Smooth muscle cell (in vitro differentiated cells): ENCODE data around the gene BTBD1. TPM values are rescaled to one million over a fixed set of nuclear protein-coding genes. Genes with fewer than 3 reads are reported as not detected.

Experiments used
- DNase-seq: peaks from one replicate; lab custom pipeline; 2025; ENCODE audit not compliant: unreplicated experiment; lab: John Stamatoyannopoulos, UW
- H2AFZ ChIP-seq: fragments of 200-600 bp; sonication (generic); 2 replicates; pipeline ENCODE4 v1.6.0; 2016; ENCODE audit warnings: antibody characterized with exemption, low read depth, mild to moderate bottlenecking
- H3F3A ChIP-seq: fragments of 200-600 bp; sonication (generic); 2 replicates; pipeline ENCODE4 v1.6.0; 2017; ENCODE audit warnings: antibody characterized with exemption, low read depth
- H3K27ac ChIP-seq: fragments of 200-600 bp; sonication (generic); 2 replicates; pipeline ENCODE4 v1.5.1; 2016; ENCODE audit warnings: low read depth, mild to moderate bottlenecking
- H3K27me3 ChIP-seq: fragments of 200-600 bp; sonication (generic); 2 replicates; pipeline ENCODE4 v1.6.1; 2016; ENCODE audit warnings: low read depth, mild to moderate bottlenecking
- H3K36me3 ChIP-seq: fragments of 200-600 bp; sonication (generic); 2 replicates; pipeline ENCODE4 v1.5.1; 2016; ENCODE audit warnings: low read depth
- H3K4me1 ChIP-seq: fragments of 200-600 bp; sonication (generic); 2 replicates; pipeline ENCODE4 v1.5.1; 2016; ENCODE audit warnings: low read depth
- H3K4me2 ChIP-seq: fragments of 200-600 bp; sonication (generic); 2 replicates; pipeline ENCODE4 v1.6.0; 2016; ENCODE audit warnings: mild to moderate bottlenecking
- H3K4me3 ChIP-seq: fragments of 200-600 bp; sonication (generic); 2 replicates; pipeline ENCODE4 v1.5.1; 2016; ENCODE audit warnings: mild to moderate bottlenecking
- H3K79me2 ChIP-seq: fragments of 200-600 bp; sonication (generic); 2 replicates; pipeline ENCODE4 v1.6.0; 2016; ENCODE audit warnings: low read depth, mild to moderate bottlenecking
- H3K9ac ChIP-seq: fragments of 200-600 bp; sonication (generic); 2 replicates; pipeline ENCODE4 v1.6.0; 2016; ENCODE audit warnings: low read depth
- H3K9me3 ChIP-seq: fragments of 200-600 bp; sonication (generic); replicated peaks from 2 replicates; pipeline ENCODE4 v1.5.1; 2016; ENCODE audit warnings: low read depth
- H4K20me1 ChIP-seq: fragments of 200-600 bp; sonication (generic); 2 replicates; pipeline ENCODE4 v1.6.0; 2016; ENCODE audit warnings: low read depth
- WGBS: methylation state at CpG from one replicate; pipeline ENCODE4 v1.1.7; 2016; ENCODE audit warnings: low lambda C conversion rate; 5-methylcytosine and 5-hydroxymethylcytosine counted together
- polyA plus RNA-seq: library from polyadenylated mRNA; unstranded; fragments of >200 nt; fragmentation: Nextera tagmentation; extraction: Ambion mirVana; gene quantifications from 2 replicates; pipeline ENCODE4 v1.2.1, GENCODE V29; 2016
- total RNA-seq: library from RNA; depleted of rRNA; stranded (reverse); fragments of >200 nt; gene quantifications from 2 replicates; pipeline ENCODE4 v1.2.3, GENCODE V29; 2014
- TF ChIP-seq, protein P1 (sequence below): fragments of 200-600 bp; sonication (generic); IDR thresholded peaks from 2 replicates; pipeline ENCODE4 v1.5.1; 2017; ENCODE audit warnings: borderline replicate concordance, mild to moderate bottlenecking, antibody characterized with exemption; ENCODE audit not compliant: insufficient read depth, poor library complexity, severe bottlenecking

Gene BTBD1
- total and polyA plus RNA-seq, 2 experiments from 2014 or later, result 43.2 to 75.2 TPM

DNA sequence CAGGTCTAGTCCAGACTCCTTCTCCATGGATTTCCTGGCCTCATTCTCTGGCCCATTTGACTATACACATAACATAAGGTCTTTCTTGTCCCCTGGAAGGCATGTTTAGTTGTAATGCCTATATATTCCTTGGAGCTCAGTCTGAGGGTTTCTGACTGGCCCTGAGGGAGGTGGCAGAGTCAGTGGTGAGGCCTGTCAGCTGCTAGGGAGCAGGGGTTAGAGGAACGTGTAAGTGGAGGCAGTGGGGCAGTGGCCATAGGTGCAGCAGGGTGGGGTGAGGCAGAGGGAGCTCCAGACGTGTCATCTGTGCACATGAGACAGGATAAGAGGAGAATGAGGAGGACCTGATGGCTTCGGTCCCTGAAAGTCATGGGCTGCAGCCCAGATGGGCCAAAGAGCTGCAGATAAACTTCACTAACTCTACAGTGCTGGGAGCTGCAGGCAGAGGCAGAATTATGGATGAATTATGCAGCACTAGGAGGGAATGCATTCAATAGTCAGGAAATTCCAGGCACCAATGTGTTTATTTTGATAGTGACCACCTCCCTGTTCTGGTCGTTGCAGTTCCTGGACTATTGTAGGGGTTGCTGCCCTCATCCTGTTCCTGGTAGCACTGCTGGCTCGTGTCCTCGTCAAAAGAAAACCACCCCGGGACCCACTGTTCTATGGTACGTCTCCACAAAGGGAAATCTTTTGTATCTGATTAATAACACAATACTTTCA, 45.3 kb upstream of the BTBD1 start:
- H3F3A ChIP-seq, result no peaks in the 10 kb centered on the region
- H3K4me2 ChIP-seq, result no peak overlapping the region
- H2AFZ ChIP-seq, result no peak overlapping the region
- no peak for DNase-seq
- H3K4me3 ChIP-seq, result no peak overlapping the region
- no peak overlapping the region for H3K27ac ChIP-seq
- WGBS, result 73% methylated on average over 8 of the region's 8 CpGs
- H3K79me2 ChIP-seq, result no peaks in the 10 kb centered on the region
- peaks cover 35% of the 10 kb centered on the region for H3K27me3 ChIP-seq
- H3K4me1 ChIP-seq, result peaks cover 4% of the 10 kb centered on the region
- no peaks in the 10 kb centered on the region for H4K20me1 ChIP-seq
- TF ChIP-seq, protein P1, sequence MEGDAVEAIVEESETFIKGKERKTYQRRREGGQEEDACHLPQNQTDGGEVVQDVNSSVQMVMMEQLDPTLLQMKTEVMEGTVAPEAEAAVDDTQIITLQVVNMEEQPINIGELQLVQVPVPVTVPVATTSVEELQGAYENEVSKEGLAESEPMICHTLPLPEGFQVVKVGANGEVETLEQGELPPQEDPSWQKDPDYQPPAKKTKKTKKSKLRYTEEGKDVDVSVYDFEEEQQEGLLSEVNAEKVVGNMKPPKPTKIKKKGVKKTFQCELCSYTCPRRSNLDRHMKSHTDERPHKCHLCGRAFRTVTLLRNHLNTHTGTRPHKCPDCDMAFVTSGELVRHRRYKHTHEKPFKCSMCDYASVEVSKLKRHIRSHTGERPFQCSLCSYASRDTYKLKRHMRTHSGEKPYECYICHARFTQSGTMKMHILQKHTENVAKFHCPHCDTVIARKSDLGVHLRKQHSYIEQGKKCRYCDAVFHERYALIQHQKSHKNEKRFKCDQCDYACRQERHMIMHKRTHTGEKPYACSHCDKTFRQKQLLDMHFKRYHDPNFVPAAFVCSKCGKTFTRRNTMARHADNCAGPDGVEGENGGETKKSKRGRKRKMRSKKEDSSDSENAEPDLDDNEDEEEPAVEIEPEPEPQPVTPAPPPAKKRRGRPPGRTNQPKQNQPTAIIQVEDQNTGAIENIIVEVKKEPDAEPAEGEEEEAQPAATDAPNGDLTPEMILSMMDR, result no peak
- H3K9ac ChIP-seq, result no peak overlapping the region
- no peaks in the 10 kb centered on the region for H3K9me3 ChIP-seq
- no peaks in the 10 kb centered on the region for H3K36me3 ChIP-seq

DNA sequence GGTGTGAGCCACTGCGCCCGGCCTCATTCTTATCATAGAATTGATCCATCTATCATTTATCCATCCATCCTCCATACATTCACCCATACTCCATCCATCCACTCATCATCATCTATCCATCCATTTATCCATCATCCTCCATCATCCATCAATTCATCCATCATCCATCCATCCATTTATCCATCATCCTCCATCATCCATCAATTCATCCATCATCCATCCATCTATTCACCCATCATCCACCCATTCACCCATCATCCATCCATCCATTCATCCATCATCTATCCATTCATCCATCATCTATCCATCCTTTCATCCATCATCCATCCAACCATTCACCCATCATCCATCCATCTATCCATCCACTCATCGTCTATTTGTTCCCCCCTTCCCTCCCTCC, 44.1 kb upstream of the BTBD1 start:
- Histone ChIP-seq H3F3A (no peaks in the 10 kb centered on the region), H3K9ac (no peak overlapping the region), H3K27ac (no peak overlapping the region), H2AFZ (no peak overlapping the region), H3K4me3 (no peak overlapping the region), H3K4me2 (no peak overlapping the region), H4K20me1 (no peaks in the 10 kb centered on the region), H3K79me2 (no peaks in the 10 kb centered on the region), H3K4me1 (peaks cover 4% of the 10 kb centered on the region), H3K9me3 (no peaks in the 10 kb centered on the region), H3K27me3 (peaks cover 46% of the 10 kb centered on the region), H3K36me3 (no peaks in the 10 kb centered on the region)
- 88% methylated on average over 3 of the region's 3 CpGs for WGBS
- no peak for DNase-seq
- TF ChIP-seq, protein P1, result no peak

DNA sequence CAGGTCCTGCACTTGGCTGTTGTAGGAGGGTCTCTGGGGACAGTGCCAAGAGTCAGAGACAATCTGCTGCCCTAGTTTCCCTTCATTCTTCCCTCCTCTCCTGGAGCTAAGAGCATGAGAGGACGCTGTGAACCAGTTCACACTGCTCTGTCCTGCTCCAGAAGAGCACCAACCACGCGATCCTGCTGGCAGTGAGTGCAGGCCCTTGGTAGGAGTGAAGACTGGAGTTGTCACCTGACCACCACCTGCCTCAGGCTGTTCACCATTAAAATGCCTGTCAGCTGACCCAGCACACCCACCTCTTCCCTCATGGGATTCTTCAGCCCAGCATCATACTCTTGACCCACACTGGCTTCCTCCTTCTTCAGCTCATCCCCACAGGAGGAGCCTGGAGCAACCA, 43.3 kb upstream of the BTBD1 start:
- TF ChIP-seq, protein P1, result no peak
- no peak overlapping the region for H3K4me3 ChIP-seq
- no peak for DNase-seq
- no peak overlapping the region for H2AFZ ChIP-seq
- H3K9ac ChIP-seq, result no peak overlapping the region
- no peaks in the 10 kb centered on the region for H3F3A ChIP-seq
- no peaks in the 10 kb centered on the region for H3K79me2 ChIP-seq
- no peak overlapping the region for H3K4me2 ChIP-seq
- 82% methylated on average over 3 of the region's 3 CpGs for WGBS
- no peaks in the 10 kb centered on the region for H3K9me3 ChIP-seq
- peaks cover 4% of the 10 kb centered on the region for H3K4me1 ChIP-seq
- peaks cover 54% of the 10 kb centered on the region for H3K27me3 ChIP-seq
- H3K27ac ChIP-seq, result no peak overlapping the region
- H3K36me3 ChIP-seq, result no peaks in the 10 kb centered on the region
- H4K20me1 ChIP-seq, result no peaks in the 10 kb centered on the region

DNA sequence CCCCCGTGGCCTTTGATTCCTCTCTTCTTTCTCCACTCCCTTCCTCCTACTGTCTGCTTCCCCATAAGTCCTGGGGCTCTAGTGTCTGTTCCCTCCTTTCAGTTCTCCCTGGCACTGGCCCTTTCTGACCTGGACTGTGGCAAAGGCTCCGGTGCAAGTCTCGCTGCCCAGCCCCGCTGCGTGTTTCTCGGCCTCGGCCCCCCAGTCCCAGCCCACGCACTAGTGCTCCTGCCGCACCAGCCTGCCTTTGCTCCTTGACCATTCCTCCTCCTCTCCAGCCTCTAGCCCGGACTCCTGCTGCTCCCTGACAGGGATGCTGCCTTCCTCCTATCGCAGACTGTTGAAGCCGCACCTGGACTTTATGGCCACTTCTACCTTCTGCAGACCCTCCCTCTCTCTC, 42.5 kb upstream of the BTBD1 start:
- peaks cover 4% of the 10 kb centered on the region for H3K4me1 ChIP-seq
- H3F3A ChIP-seq, result no peaks in the 10 kb centered on the region
- no peaks in the 10 kb centered on the region for H4K20me1 ChIP-seq
- H3K27me3 ChIP-seq, result peaks cover 59% of the 10 kb centered on the region
- no peak overlapping the region for H3K9ac ChIP-seq
- H3K4me3 ChIP-seq, result no peak overlapping the region
- H3K27ac ChIP-seq, result no peak overlapping the region
- H3K4me2 ChIP-seq, result no peak overlapping the region
- H2AFZ ChIP-seq, result no peak overlapping the region
- no peaks in the 10 kb centered on the region for H3K9me3 ChIP-seq
- DNase-seq, result no peak
- H3K79me2 ChIP-seq, result no peaks in the 10 kb centered on the region
- no peaks in the 10 kb centered on the region for H3K36me3 ChIP-seq
- TF ChIP-seq, protein P1, result no peak
- 89% methylated on average over 12 of the region's 12 CpGs for WGBS
